Measurements from ENCODE around the gene UBASH3A.

- no peak for TF ChIP-seq CTCF (IDR thresholded peaks at IDR 0.05)
- TF ChIP-seq POLR2A (IDR thresholded peaks at IDR 0.05), result no peak
- TF ChIP-seq POLR2AphosphoS5 (IDR thresholded peaks at IDR 0.05), result no peak
Observed at GRCh38 chr21:42437786-42438185, 34.1 kb downstream of the UBASH3A start.
